NOMO-1 treated with DMSO at 0.1 percent for 48 hours (cell line): ENCODE data around the gene CYP4Z1.
"Not testable (repeated sequence)": the region's sequence is repeated elsewhere in the genome, so short reads cannot be mapped to it uniquely, and the experiment has no call there.

Source experiments
- DNase-seq: peaks from one replicate; lab custom pipeline; 2025; ENCODE audit not compliant: unreplicated experiment; lab: John Stamatoyannopoulos, UW

Gene CYP4Z1, protein sequence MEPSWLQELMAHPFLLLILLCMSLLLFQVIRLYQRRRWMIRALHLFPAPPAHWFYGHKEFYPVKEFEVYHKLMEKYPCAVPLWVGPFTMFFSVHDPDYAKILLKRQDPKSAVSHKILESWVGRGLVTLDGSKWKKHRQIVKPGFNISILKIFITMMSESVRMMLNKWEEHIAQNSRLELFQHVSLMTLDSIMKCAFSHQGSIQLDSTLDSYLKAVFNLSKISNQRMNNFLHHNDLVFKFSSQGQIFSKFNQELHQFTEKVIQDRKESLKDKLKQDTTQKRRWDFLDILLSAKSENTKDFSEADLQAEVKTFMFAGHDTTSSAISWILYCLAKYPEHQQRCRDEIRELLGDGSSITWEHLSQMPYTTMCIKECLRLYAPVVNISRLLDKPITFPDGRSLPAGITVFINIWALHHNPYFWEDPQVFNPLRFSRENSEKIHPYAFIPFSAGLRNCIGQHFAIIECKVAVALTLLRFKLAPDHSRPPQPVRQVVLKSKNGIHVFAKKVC

DNA sequence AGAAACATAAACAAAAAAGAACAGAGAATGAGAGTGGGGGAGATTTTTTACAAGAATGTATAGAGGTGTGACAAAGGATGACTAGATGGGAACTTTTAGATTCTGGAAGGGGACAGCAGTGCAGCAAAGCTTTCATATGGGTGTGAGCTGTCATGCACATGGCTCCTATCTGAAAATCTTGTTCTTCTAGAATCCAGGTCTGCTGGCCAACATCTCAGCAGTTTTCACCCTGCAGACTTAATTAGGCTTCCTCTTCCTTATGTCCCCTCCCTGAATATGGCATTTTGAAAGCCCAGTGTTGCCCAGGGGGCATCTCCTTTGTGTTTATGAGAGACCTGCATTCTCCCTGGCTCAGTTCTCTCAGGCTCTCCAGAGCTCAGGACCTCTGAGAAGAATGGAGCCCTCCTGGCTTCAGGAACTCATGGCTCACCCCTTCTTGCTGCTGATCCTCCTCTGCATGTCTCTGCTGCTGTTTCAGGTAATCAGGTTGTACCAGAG lies at the start of gene CYP4Z1:
TSS of gene CYP4Z1 (plus strand) at position 135 of the 498 bp plus-strand sequence. CDS start at position 395, 260 bp downstream.
- no peak for DNase-seq

DNA sequence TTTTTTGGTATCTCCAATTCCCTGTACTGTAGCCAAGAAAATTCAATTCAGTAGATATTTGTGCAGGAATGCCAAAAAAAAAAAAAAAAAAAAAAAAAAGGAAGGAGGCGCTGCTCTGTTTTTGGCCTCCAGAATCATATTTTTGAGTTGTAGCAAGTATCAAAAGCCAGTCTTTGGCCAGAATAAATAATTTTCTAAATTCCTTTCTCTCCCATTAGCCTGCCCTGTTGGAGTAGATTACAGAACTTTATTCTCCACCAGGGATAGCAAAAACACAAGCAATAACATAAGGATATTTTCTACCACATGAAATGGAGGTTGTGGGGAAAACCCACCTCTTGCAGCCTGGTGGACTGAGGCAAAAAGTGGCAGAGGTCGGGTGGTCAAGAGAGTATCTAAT lies 46.0 kb upstream of the CYP4Z1 start:
- no peak for DNase-seq

DNA sequence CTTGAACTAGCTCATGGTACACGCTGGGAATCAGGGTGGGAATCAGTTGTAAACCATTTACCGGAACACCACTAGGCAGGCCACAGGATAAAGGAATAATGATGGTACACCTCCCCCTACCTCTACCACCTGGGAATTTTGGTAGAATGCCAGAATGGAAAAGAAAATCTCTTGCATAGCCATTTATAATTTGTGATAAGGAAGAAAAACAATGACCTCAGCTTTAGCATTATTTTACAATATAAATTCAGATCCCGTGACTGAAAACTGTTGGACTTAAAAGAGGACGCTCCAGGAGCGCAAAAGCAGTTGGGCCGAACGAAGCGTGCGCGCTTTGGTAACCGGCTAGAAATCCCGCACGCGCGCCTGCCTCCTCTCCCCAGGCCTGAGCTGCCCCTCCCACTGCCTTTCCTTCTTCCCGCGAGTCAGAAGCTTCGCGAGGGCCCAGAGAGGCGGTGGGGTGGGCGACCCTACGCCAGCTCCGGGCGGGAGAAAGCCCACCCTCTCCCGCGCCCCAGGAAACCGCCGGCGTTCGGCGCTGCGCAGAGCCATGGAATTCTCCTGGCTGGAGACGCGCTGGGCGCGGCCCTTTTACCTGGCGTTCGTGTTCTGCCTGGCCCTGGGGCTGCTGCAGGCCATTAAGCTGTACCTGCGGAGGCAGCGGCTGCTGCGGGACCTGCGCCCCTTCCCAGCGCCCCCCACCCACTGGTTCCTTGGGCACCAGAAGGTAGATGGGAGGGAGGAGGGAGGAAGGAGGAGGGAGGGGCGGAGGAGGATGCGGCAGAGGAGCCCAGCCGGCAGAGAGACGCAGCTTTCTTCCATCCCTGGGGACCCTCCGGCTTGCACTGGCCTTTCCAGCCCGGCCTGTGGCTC lies 43.5 kb upstream of the CYP4Z1 start, which contains the start of gene CYP4X1:
TSS of gene CYP4X1 (plus strand) at position 402 of the 873 bp plus-strand sequence. CDS start at position 551, 149 bp downstream.
- DNase-seq, result no peak

DNA sequence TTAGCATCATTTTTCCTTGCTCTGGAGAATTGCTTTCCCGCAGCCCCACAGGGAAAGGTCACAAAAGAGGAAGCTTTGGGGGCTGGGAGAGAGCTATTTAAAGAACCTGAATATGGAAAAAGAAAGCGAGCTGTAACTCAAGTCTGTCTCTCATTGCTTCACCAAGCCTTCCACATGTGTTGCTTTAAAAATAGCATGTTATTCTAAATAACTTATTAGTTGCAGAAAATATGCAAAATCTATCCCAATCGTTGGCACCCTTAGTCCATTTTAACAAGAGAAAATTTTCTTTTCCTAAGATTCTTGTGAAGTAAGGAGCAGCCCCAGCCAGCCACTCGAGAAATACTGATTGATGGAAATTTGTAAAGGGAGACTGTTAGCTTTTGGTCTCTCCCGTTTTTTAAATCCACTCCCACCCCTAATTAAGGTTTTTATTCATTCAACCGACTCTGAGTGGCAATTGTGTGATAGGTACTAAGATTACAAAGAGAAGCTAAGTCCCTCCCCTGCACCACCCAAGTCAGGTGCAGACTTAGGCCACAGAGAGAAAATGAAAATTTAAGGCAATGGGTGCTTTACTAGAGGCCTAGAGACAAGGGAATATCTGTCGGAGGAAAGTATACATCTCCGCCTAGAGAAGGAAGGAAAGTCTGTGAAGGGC lies 42.8 kb upstream of the CYP4Z1 start:
- no peak for DNase-seq

DNA sequence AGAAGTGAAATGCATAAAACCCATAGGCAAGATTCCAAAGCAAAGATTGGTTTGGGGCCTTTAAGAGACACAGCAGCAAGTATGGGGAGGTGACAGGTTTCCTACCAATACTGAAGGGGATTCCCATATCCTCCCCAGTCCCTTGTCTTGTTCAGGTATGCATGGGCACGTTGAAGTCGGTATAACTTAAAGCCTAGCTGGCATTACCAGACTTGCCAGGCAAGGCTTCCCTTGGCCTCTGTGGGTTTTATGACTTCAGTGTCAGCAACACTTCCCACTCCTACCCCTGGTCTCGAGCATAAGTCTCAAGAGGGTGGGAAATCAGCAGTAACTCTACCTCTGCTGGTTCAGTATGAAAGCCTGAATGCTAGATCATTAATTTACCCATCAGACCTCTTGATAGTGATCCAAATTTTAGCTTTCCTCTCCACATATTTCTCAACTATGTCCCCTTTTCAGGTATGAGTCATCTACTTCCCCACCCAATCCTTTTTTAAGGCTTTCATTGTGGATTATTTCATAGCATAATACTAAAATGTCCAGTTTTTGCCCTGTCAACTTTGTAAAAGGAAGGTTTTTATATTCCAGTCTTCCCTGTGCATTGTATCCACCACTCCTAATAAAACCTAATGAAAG lies 36.7 kb upstream of the CYP4Z1 start:
- DNase-seq, result no peak

DNA sequence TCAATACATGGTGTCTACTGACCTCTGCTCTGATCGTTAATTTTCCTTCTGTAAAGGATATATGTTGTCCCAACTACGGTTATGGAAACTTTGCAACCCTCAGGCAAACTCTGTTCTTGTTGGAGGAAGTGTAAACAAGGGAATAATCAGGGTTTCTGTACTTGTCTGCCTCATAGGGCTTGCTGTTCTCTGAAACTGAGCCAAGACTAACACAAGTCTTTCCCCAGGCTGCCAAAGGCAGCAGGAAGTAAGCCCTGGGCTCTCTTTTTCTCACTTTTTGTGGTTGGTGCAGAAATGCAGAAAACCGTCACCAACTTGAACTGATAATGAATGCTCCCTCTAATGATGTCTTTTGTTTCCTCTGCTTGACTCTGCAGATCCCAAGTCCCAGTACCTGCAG lies 36.0 kb upstream of the CYP4Z1 start:
- no peak for DNase-seq

DNA sequence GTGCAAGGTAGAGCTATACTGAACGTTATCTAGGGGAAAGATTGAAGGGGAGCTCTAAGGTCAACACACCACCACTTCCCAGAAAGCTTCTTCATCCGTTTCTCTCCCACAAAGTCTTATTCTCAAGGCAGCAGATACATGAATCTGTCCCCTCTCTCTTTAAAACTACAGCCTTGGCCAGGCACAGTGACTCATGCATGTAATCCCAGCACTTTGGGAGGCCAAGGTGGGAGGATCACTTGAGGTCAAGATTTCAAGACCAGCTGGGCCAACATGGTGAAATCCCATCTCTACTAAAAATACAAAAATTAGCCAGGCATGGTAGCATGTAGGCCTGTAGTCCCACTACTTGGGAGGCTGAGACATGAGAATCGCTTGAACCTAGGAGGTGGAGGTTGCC lies 35.4 kb upstream of the CYP4Z1 start:
- no peak for DNase-seq

DNA sequence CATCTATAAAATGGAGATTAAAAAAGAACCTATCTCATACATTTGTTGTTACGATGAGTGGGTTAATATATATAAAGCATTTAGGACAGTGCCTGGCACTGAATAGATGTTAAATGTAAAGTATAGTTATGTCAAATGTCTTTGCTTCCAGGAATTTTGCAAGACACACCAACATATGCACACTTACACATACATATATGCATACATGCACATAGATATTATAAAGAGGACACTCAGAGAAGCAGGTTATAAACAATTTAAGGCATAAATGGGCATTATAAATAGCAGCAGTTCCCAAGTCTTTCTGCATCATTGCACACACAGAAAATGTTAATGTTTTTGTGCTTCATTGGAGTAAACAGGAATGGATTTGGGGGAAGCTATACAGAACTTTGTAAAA lies 30.3 kb upstream of the CYP4Z1 start:
- DNase-seq, result no peak

DNA sequence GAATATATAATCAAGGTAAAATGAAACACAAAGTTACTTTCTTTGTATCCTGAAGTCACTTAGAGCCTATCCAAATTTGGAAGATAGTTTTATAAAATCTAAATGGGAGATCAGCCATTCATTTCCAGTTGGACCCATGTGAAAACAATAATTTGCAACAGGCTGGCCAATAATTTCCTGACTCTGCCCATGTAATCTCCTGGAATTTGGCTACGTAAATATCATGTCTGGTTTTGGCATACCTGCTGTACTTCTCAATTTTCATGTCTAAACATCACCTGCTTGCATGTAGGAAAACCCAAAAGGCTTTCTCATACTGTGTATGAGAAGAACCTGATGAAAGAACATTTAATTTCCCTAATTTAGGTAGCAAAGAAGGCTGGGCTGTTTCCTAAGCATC lies 7.7 kb upstream of the CYP4Z1 start:
- no peak for DNase-seq

DNA sequence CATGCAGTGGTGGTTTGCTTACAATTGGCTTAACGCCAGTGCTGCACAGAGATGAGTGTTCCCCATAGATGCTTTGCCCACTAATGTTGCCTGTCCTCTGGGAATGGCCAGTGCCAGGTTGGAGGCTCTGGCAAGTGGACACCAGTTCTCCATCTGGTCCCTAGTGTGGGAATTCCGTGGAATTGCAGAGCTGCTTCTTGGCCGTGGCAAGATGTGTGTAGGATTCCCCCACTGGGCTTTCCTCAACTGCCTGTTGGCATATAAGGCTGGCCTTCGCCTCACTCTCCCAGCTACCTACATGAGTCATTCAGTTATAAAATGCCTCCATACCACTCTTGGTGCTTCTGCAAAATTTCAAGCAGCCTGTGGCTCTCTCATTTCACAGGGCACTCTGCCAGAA lies 2.0 kb downstream of the CYP4Z1 start:
- not testable (repeated sequence) for DNase-seq

DNA sequence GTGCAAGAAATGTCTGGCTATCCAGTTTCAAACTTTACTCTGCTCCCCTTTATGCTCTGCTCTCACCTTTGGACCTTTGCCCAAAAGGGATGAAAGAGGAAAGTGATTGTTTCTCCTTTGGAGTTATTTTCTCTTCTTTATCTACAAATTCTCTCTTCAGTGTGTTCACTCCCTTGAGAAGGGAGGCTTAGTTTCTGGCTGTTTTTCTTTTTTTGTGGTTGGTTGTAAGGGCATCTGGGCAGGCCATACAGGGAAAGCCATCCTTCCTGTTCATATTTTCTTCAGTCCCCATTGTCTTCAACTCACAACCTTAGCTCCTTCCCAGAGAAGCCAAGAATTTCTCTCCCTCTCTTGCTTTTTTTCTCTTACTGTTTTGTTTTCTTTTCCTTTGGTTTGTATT lies 2.5 kb downstream of the CYP4Z1 start:
- not testable (repeated sequence) for DNase-seq

DNA sequence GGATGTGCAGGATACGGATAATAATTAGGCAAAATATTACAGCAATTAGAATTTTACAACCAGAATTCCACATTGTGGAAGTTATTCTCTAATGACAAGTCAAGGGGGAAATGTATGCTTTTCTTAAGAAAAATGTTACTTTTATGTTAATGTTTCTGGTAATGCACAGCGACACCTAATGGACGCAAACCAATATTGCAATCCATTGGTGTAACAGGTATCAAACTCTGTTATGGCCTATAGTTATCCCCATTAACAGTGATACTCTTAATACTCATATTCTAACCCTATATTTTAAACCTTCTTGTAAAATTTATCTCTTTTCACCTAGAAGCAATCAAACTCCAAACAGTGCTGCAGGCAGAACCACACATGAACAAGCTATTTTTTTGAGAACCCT lies 22.3 kb downstream of the CYP4Z1 start:
- not testable (repeated sequence) for DNase-seq

DNA sequence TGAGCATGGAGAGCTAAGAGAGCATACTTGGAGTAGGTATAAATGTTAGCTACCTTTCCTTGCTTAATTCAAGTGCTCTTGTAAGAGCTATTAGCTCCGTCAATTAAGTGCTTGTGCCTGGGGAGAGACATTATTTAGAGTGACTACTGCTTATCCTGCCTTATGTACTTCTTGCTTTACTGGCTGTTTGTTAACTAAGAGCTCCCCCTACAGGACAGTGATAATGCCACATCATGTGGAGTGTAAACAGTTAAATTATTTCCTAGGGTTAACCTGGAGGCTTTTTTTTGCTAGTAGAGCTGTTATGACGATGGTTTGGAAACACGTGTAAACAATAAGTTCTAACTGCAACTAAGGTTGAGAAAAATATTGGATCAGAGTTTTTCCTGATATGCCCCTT lies 24.4 kb downstream of the CYP4Z1 start:
- DNase-seq, result not testable (repeated sequence)

DNA sequence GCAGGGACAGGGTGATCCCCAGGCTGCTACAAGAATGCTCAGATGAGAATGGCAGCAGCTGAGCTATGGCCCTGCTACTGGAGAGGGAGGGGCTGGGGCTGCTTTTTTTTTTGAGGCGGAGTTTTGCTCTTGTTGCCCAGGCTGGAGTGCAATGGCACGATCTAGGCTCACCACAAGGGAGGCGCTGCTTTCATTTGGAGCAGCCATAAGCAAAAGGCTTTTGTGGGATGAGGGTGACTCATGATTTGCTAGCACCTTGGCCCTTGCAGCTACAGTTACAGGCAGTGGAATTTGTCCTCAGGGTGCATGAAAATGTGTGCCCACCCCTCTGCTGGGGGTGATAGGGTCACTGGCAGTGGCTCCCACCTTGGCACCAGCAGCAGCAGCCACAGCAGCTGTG lies 37.8 kb downstream of the CYP4Z1 start:
- no peak for DNase-seq

DNA sequence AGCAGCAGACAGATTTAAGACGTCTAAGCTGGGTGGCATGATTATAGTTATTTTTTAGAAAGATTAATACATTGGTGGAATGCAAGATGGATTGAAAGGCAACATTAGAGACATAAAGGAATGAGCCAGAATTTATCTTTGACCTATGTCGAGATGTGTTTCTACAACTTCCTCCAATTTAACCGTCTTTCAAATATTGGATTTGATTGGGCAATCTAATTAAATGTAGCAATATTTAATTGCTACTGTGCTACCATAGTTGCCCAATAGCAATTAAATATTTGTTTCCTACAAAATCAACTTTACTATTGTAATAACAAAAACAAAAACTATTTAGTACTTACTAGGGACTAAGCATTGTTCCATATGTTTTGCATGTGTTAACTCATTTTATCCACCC lies 39.8 kb downstream of the CYP4Z1 start:
- no peak for DNase-seq

DNA sequence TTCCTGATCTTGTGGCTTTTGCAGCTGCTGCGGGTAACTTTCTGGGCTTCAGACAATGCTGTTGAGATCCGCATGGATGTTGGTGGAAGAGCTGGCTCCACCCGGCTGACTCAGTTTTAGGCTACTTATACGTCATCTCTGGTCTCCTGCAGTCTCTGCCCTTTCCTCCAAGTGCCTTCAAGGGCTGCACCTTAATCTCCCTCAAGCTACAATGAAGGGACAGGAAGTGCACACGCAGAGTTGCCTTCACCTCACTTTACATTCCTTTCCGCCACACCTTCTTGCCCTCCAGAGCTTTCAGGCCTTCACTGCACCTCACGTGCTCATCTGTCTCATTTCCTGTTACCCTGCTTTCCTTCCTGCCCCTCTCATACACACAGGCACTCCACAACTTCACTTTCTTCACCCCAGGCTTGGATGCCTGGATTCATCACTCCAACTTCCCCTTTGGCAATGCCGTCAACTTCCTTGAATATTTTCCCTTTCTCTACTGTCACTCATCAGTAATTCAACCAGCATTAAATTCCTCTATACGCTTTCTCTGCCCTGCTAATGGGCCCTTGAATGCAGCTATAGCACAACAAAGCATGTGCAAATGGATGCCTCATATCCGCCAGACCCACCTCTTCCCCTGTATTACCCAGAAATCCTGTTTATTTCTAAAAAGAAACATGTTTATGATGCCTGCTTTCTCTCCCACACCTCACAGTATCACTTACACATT lies 41.0 kb downstream of the CYP4Z1 start:
- not testable (repeated sequence) for DNase-seq

DNA sequence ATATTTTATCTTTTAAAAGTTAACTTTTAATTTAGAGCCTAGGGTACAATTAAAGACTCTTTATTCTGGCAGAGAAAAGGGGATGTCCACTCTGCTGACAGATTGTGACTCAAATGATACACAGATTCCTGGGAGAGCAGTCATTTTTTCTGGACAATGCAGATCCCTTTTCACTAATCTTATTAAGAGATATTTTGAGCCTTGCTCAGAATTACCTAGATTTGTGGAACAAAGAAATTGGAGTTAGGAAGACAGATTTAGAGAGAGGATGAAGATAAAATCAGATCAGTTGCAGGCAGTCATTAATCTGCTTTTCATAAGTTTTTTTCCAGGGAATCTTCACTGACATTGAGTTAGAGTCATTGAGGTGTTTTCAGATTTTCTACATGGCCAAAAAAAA lies 42.5 kb downstream of the CYP4Z1 start:
- DNase-seq, result not testable (repeated sequence)

DNA sequence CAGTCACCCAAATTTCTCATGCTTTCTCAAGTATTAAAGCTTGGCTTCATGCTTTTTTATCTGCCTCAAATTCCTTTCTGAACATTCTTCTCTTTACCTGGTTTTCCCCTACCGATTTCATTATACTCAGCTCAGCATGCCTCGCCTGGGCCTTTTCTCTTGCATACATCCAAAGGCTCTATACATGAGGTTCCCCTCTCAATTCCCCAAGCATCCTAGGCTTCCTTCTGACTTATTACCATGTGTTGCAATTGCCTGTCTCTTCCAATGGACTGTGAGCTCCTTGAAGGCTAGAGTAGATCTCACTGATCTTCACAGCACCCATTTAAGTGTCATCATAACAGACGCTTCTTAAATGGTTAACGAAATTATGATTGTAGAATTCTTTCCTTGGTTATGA lies 46.1 kb downstream of the CYP4Z1 start:
- no peak for DNase-seq

DNA sequence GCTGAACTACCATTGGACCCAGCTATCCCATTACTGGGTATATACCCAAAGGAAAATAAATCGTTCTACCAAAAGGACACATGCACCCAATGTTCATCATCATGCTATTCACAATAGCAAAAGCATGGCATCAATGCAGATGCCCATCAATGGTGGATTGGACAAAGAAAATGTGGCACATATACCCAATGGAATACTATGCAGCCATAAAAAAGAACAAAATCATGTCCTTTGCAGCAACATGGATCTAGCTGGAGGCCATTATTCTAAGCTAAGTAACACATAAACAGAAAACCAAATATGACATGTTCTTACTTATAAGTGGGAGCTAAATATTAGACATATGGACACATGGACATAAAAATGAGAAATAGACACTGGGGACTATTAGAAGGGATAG lies 54.0 kb downstream of the CYP4Z1 start:
- not testable (repeated sequence) for DNase-seq

DNA sequence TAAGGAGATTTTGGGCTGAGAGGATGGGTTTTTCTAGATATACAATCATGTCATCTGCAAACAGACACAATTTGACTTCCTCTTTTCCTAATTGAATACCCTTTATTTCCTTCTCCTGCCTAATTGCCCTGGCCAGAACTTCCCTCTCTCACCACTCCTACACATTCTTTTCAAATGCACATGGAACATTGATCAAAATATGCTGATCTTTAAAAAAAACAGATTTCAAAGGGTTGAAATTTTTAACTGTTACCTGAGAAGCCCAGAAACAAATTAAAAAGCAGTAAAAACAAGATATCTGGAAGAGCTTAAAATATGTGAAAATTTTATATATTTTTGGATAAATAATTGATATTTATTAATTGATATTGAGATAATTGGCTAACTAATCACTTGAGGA lies 57.8 kb downstream of the CYP4Z1 start:
- not testable (repeated sequence) for DNase-seq
